Measurements from ENCODE around the gene MYOF. TPM values are rescaled to one million over a fixed set of nuclear protein-coding genes. Genes with fewer than 3 reads are reported as not detected.
"Not testable (repeated sequence)": the region's sequence is repeated elsewhere in the genome, so short reads cannot be mapped to it uniquely, and the experiment has no call there.

MYOF gene
- total and polyA plus RNA-seq, 9 of the 15 experiments (the other 6 are each of a cell fraction or from before 2014, with no cell fraction given) = 0.06 to 0.27 TPM; not detected in 7

- no peak for TF ChIP-seq E2F4 (CRISPR knock-in tag; IDR thresholded peaks at IDR 0.05; ENCODE audit: low read depth)
Measured at GRCh38 chr10:93319096-93319495, 163.0 kb downstream of the MYOF start (continued).

- H3K9ac ChIP-seq (ENCODE audit: insufficient read depth in 1 of 2, low read depth in 2 of 2, low read length in 2 of 2) = no peak overlapping the region
- intact Hi-C loops (cut with micrococcal nuclease) (no loop called here), in situ Hi-C loops (cut with MboI) (no loop called here)
- no TSS peak for BruUV-seq (replicated peaks)
- no peak for TF ChIP-seq RCOR1 (IDR thresholded peaks at IDR 0.05; ENCODE audit: borderline replicate concordance in 1 of 2, low read depth in 2 of 2, low read length in 2 of 2)
- TF ChIP-seq MIER1 (IDR thresholded peaks at IDR 0.05; ENCODE audit: low read depth) = no peak
- TF ChIP-seq ZBTB7A (IDR thresholded peaks at IDR 0.05; ENCODE audit: borderline replicate concordance, control insufficient read depth, low read depth, low read length) = no peak
- H3K9me1 ChIP-seq (ENCODE audit: control insufficient read depth, insufficient read depth, low read length) = no peaks in the 10 kb centered on the region
- no peaks in the 10 kb centered on the region for H3K36me3 ChIP-seq (ENCODE audit: control insufficient read depth, insufficient read depth, low read length)
- no peaks in the 10 kb centered on the region for H3K4me1 ChIP-seq (replicated peaks in 1 of 2; ENCODE audit: control insufficient read depth in 2 of 2, insufficient read depth in 2 of 2, low read length in 2 of 2)
- CTCF ChIA-PET (ENCODE audit: low intra/inter-chr PET ratio) = no interaction called here
- no peak overlapping the region for H3K27ac ChIP-seq (ENCODE audit: extremely low read depth, low read depth, low read length)
- POLR2A ChIA-PET = interaction anchor here (0.7 kb wide), 1 partner anchor 181 kb away, joined by 3 read pairs; no protein-coding TSS in a partner anchor
- DNase-seq (ENCODE audit: extremely low read depth in 1 of 4, low spot score in 3 of 4) (no peak), FAIRE-seq (no peak), ATAC-seq (no peak)
- no peaks in the 10 kb centered on the region for H3K79me2 ChIP-seq (ENCODE audit: control insufficient read depth, insufficient read depth, low read length)
- no peaks in the 10 kb centered on the region for H3K9me3 ChIP-seq (replicated peaks; ENCODE audit: control insufficient read depth, insufficient read depth, low read depth, low read length)
- peaks cover 0 to 4% of the 10 kb centered on the region in 2 experiments; a peak in 2 of 5 replicates for H3K27me3 ChIP-seq (ENCODE audit: control insufficient read depth in 2 of 2, insufficient read depth in 2 of 2, low read length in 2 of 2)
- no peak overlapping the region for H3K4me3 ChIP-seq
- H3K4me2 ChIP-seq (ENCODE audit: insufficient read depth, low read length) = no peak overlapping the region
- H4K20me1 ChIP-seq (replicated peaks; ENCODE audit: control insufficient read depth, insufficient read depth, low read length) = no peaks in the 10 kb centered on the region
- 0% methylated on average over 7 of the region's 7 CpGs for WGBS (ENCODE audit: insufficient coverage, low coverage, missing lambda C conversion rate)
- H2AFZ ChIP-seq (ENCODE audit: low read depth, low read length) = no peak overlapping the region
Measured at GRCh38 chr10:93315246-93315645, 166.9 kb downstream of the MYOF start.

- H4K20me1 ChIP-seq (replicated peaks; ENCODE audit: control insufficient read depth, insufficient read depth, low read length); DNase-seq (ENCODE audit: extremely low read depth in 1 of 4, low spot score in 3 of 4); H3K27ac ChIP-seq (ENCODE audit: extremely low read depth, low read depth, low read length); H2AFZ ChIP-seq (ENCODE audit: low read depth, low read length); H3K9me3 ChIP-seq (replicated peaks; ENCODE audit: control insufficient read depth, insufficient read depth, low read depth, low read length); H3K4me2 ChIP-seq (ENCODE audit: insufficient read depth, low read length); H3K27me3 ChIP-seq (ENCODE audit: control insufficient read depth in 2 of 2, insufficient read depth in 2 of 2, low read length in 2 of 2); H3K4me3 ChIP-seq; intact Hi-C loops (cut with micrococcal nuclease); BruUV-seq (replicated peaks); in situ Hi-C loops (cut with MboI); H3K36me3 ChIP-seq (ENCODE audit: control insufficient read depth, insufficient read depth, low read length); H3K79me2 ChIP-seq (ENCODE audit: control insufficient read depth, insufficient read depth, low read length); FAIRE-seq; H3K9me1 ChIP-seq (ENCODE audit: control insufficient read depth, insufficient read depth, low read length); ATAC-seq; H3K4me1 ChIP-seq (replicated peaks in 1 of 2; ENCODE audit: control insufficient read depth in 2 of 2, insufficient read depth in 2 of 2, low read length in 2 of 2); CTCF ChIA-PET (ENCODE audit: low intra/inter-chr PET ratio); H3K9ac ChIP-seq (ENCODE audit: insufficient read depth in 1 of 2, low read depth in 2 of 2, low read length in 2 of 2): not testable (repeated sequence)
- 3% methylated on average over 3 of the region's 3 CpGs for WGBS (ENCODE audit: insufficient coverage, low coverage, missing lambda C conversion rate)
- POLR2A ChIA-PET = interaction anchor here (0.7 kb wide), 1 partner anchor 181 kb away, joined by 3 read pairs; no protein-coding TSS in a partner anchor
Measured at GRCh38 chr10:93314656-93315055, 167.5 kb downstream of the MYOF start.

Measured in K562 (cell line).